ENCODE data around the gene TXNRD1.
"Not testable (repeated sequence)": the region's sequence is repeated elsewhere in the genome, so short reads cannot be mapped to it uniquely, and the experiment has no call there.

The TXNRD1 gene

GRCh38 chr12:104204690-104205480 is 10.7 kb upstream of the TXNRD1 start:
- ATAC-seq (replicated peaks; ENCODE audit: extremely low read depth, poor library complexity, severe bottlenecking) = no peak
- no peak for DNase-seq (ENCODE audit: low spot score in 2 of 2)
- Mint-ChIP-seq H3K27me3 (peaks cover 48% of the 10 kb centered on the region), H3K36me3 (ENCODE audit: insufficient read depth) (no peaks in the 10 kb centered on the region), H3K27ac (ENCODE audit: low read depth) (no peak overlapping the region), H3K9me3 (no peaks in the 10 kb centered on the region), H3K4me3 (no peak overlapping the region), H3K4me1 (no peaks in the 10 kb centered on the region)

- DNase-seq (ENCODE audit: low spot score in 2 of 2) = no peak
- H3K27me3 Mint-ChIP-seq = peaks cover 43% of the 10 kb centered on the region
- H3K4me1 Mint-ChIP-seq = no peaks in the 10 kb centered on the region
- H3K9me3 Mint-ChIP-seq = no peaks in the 10 kb centered on the region
- ATAC-seq (replicated peaks; ENCODE audit: extremely low read depth, poor library complexity, severe bottlenecking) = no peak
- H3K36me3 Mint-ChIP-seq (ENCODE audit: insufficient read depth) = no peaks in the 10 kb centered on the region
- no peak overlapping the region for H3K27ac Mint-ChIP-seq (ENCODE audit: low read depth)
- H3K4me3 Mint-ChIP-seq = no peak overlapping the region
Measured at GRCh38 chr12:104207416-104208205, 8.0 kb upstream of the TXNRD1 start.

- no peaks in the 10 kb centered on the region for H3K4me1 Mint-ChIP-seq
- ATAC-seq (replicated peaks; ENCODE audit: extremely low read depth, poor library complexity, severe bottlenecking) (no peak), DNase-seq (ENCODE audit: low spot score in 2 of 2) (no peak)
- no peak overlapping the region for H3K27ac Mint-ChIP-seq (ENCODE audit: low read depth)
- H3K9me3 Mint-ChIP-seq = no peaks in the 10 kb centered on the region
- H3K27me3 Mint-ChIP-seq = peaks cover 34% of the 10 kb centered on the region
- H3K4me3 Mint-ChIP-seq = no peak overlapping the region
- peaks cover 2% of the 10 kb centered on the region for H3K36me3 Mint-ChIP-seq (ENCODE audit: insufficient read depth)
Measured at GRCh38 chr12:104212516-104212915, 3.1 kb upstream of the TXNRD1 start.

- Mint-ChIP-seq H3K27me3 (peaks cover 23% of the 10 kb centered on the region), H3K9me3 (no peaks in the 10 kb centered on the region), H3K27ac (ENCODE audit: low read depth) (no peak overlapping the region), H3K36me3 (ENCODE audit: insufficient read depth) (peaks cover 2% of the 10 kb centered on the region), H3K4me3 (no peak overlapping the region), H3K4me1 (no peaks in the 10 kb centered on the region)
- DNase-seq (ENCODE audit: low spot score in 2 of 2) = no peak
- no peak for ATAC-seq (replicated peaks; ENCODE audit: extremely low read depth, poor library complexity, severe bottlenecking)
Measured at GRCh38 chr12:104213952-104214351, 1.6 kb upstream of the TXNRD1 start.

GRCh38 chr12:104216521-104216924 is 944 bp downstream of the TXNRD1 start:
- DNase-seq (ENCODE audit: low spot score in 2 of 2) (no peak), ATAC-seq (replicated peaks; ENCODE audit: extremely low read depth, poor library complexity, severe bottlenecking) (no peak)
- peak overlapping the region; percentile 76 for H3K4me3 Mint-ChIP-seq
- H3K27me3 Mint-ChIP-seq = peaks cover 4% of the 10 kb centered on the region
- peaks cover 12% of the 10 kb centered on the region for H3K4me1 Mint-ChIP-seq
- H3K27ac Mint-ChIP-seq (ENCODE audit: low read depth) = peak overlapping the region; percentile 9
- no peaks in the 10 kb centered on the region for H3K9me3 Mint-ChIP-seq
- peaks cover 3% of the 10 kb centered on the region for H3K36me3 Mint-ChIP-seq (ENCODE audit: insufficient read depth)

- peaks cover 14% of the 10 kb centered on the region for H3K27me3 Mint-ChIP-seq
- not testable (repeated sequence) for H3K4me3 Mint-ChIP-seq; DNase-seq (ENCODE audit: low spot score in 2 of 2); H3K9me3 Mint-ChIP-seq; ATAC-seq (replicated peaks; ENCODE audit: extremely low read depth, poor library complexity, severe bottlenecking); H3K27ac Mint-ChIP-seq (ENCODE audit: low read depth); H3K36me3 Mint-ChIP-seq (ENCODE audit: insufficient read depth)
- peaks cover 12% of the 10 kb centered on the region for H3K4me1 Mint-ChIP-seq
Measured at GRCh38 chr12:104218506-104218905, 2.9 kb downstream of the TXNRD1 start.

- no peak for DNase-seq (ENCODE audit: low spot score in 2 of 2)
- Mint-ChIP-seq H3K27ac (ENCODE audit: low read depth) (no peak overlapping the region), H3K9me3 (no peaks in the 10 kb centered on the region), H3K4me3 (no peak overlapping the region), H3K27me3 (peaks cover 18% of the 10 kb centered on the region), H3K36me3 (ENCODE audit: insufficient read depth) (peaks cover 3% of the 10 kb centered on the region), H3K4me1 (peaks cover 12% of the 10 kb centered on the region)
- no peak for ATAC-seq (replicated peaks; ENCODE audit: extremely low read depth, poor library complexity, severe bottlenecking)
Measured at GRCh38 chr12:104218935-104219334, 3.4 kb downstream of the TXNRD1 start.

GRCh38 chr12:104219361-104219892 is 3.8 kb downstream of the TXNRD1 start:
- ATAC-seq (replicated peaks; ENCODE audit: extremely low read depth, poor library complexity, severe bottlenecking) (no peak), DNase-seq (ENCODE audit: low spot score in 2 of 2) (no peak)
- peaks cover 3% of the 10 kb centered on the region for H3K36me3 Mint-ChIP-seq (ENCODE audit: insufficient read depth)
- H3K4me3 Mint-ChIP-seq = no peak overlapping the region
- peaks cover 12% of the 10 kb centered on the region for H3K4me1 Mint-ChIP-seq
- peaks cover 18% of the 10 kb centered on the region for H3K27me3 Mint-ChIP-seq
- H3K9me3 Mint-ChIP-seq = no peaks in the 10 kb centered on the region
- no peak overlapping the region for H3K27ac Mint-ChIP-seq (ENCODE audit: low read depth)

- Mint-ChIP-seq H3K4me3 (no peak overlapping the region), H3K27ac (ENCODE audit: low read depth) (no peak overlapping the region), H3K4me1 (peaks cover 12% of the 10 kb centered on the region), H3K36me3 (ENCODE audit: insufficient read depth) (peaks cover 1% of the 10 kb centered on the region), H3K9me3 (no peaks in the 10 kb centered on the region), H3K27me3 (peaks cover 18% of the 10 kb centered on the region)
- ATAC-seq (replicated peaks; ENCODE audit: extremely low read depth, poor library complexity, severe bottlenecking) (no peak), DNase-seq (ENCODE audit: low spot score in 2 of 2) (no peak)
Measured at GRCh38 chr12:104219908-104220404, 4.4 kb downstream of the TXNRD1 start.

- no peak overlapping the region for H3K4me3 Mint-ChIP-seq
- peaks cover 18% of the 10 kb centered on the region for H3K27me3 Mint-ChIP-seq
- ATAC-seq (replicated peaks; ENCODE audit: extremely low read depth, poor library complexity, severe bottlenecking) (no peak), DNase-seq (ENCODE audit: low spot score in 2 of 2) (no peak)
- no peaks in the 10 kb centered on the region for H3K9me3 Mint-ChIP-seq
- H3K27ac Mint-ChIP-seq (ENCODE audit: low read depth) = no peak overlapping the region
- peaks cover 1% of the 10 kb centered on the region for H3K36me3 Mint-ChIP-seq (ENCODE audit: insufficient read depth)
- peaks cover 12% of the 10 kb centered on the region for H3K4me1 Mint-ChIP-seq
Measured at GRCh38 chr12:104220931-104221330, 5.4 kb downstream of the TXNRD1 start.

GRCh38 chr12:104222976-104223375 is 7.4 kb downstream of the TXNRD1 start:
- peaks cover 12% of the 10 kb centered on the region for H3K4me1 Mint-ChIP-seq
- peaks cover 18% of the 10 kb centered on the region for H3K27me3 Mint-ChIP-seq
- H3K36me3 Mint-ChIP-seq (ENCODE audit: insufficient read depth) = peaks cover 1% of the 10 kb centered on the region
- H3K27ac Mint-ChIP-seq (ENCODE audit: low read depth) = no peak overlapping the region
- ATAC-seq (replicated peaks; ENCODE audit: extremely low read depth, poor library complexity, severe bottlenecking) (no peak), DNase-seq (ENCODE audit: low spot score in 2 of 2) (no peak)
- no peak overlapping the region for H3K4me3 Mint-ChIP-seq
- H3K9me3 Mint-ChIP-seq = no peaks in the 10 kb centered on the region

- ATAC-seq (replicated peaks; ENCODE audit: extremely low read depth, poor library complexity, severe bottlenecking) (no peak), DNase-seq (ENCODE audit: low spot score in 2 of 2) (no peak)
- Mint-ChIP-seq H3K4me1 (peaks cover 12% of the 10 kb centered on the region), H3K9me3 (no peaks in the 10 kb centered on the region), H3K36me3 (ENCODE audit: insufficient read depth) (peaks cover 1% of the 10 kb centered on the region), H3K27ac (ENCODE audit: low read depth) (no peak overlapping the region), H3K4me3 (no peak overlapping the region), H3K27me3 (peaks cover 19% of the 10 kb centered on the region)
Measured at GRCh38 chr12:104223712-104224111, 8.1 kb downstream of the TXNRD1 start.

Data from central memory CD8-positive, alpha-beta T cell (primary cell).